ENCODE data around the gene FADS2.

- TF ChIP-seq CTCF (conservative IDR thresholded peaks at IDR 0.05) (no peak), EZH2 (IDR thresholded peaks at IDR 0.05; ENCODE audit: low read depth) (no peak)
Measured at GRCh38 chr11:61853698-61854169, 25.6 kb downstream of the FADS2 start.
